Vagina (tissue), 2 donors: Measurements from ENCODE around the gene CXADR. TPM values are rescaled to one million over a fixed set of nuclear protein-coding genes. Genes with fewer than 3 reads are reported as not detected.
A peak's percentile ranks its signal among the peaks of the same experiment; 100 is the strongest.

ENCODE experiments used
- DNase-seq, 2 donors: peaks; one replicate each; pipeline ENCODE4 v3.0.0-alpha.2; 2017; ENCODE audit errors: extremely low spot score in 2 of 2
- H3K27ac ChIP-seq: fragments of 200-600 bp; sonication (generic); one replicate; pipeline ENCODE4 v1.5.1; 2019
- H3K27me3 ChIP-seq: fragments of 200-600 bp; sonication (generic); one replicate; pipeline ENCODE4 v1.5.1; 2019
- H3K36me3 ChIP-seq, 2 donors: fragments of 200-600 bp; sonication (generic); one replicate each; pipeline ENCODE4 v1.5.1; 2017 to 2019
- H3K4me1 ChIP-seq: fragments of 200-600 bp; sonication (generic); one replicate; pipeline ENCODE4 v1.5.1; 2019
- H3K4me3 ChIP-seq, 2 donors: fragments of 200-600 bp; sonication (generic); 1 replicate in 1 of 2; 2 replicates in 1 of 2; pipeline ENCODE4 v1.5.1; 2016 to 2019
- H3K9me3 ChIP-seq: fragments of 200-600 bp; sonication (generic); one replicate; pipeline ENCODE4 v1.5.1; 2019
- CTCF ChIP-seq, 3 experiments: fragments of 450-650 bp in 2 of 3; fragments of 200-600 bp in 1 of 3; sonication (generic) in 1 of 3; IDR thresholded peaks; one replicate each; pipeline ENCODE4 v1.5.1; 2017 to 2019; ENCODE audit warnings: antibody characterized with exemption in 3 of 3, mild to moderate bottlenecking in 2 of 3, moderate library complexity in 2 of 3
- POLR2A ChIP-seq, 2 donors: fragments of 450-650 bp; IDR thresholded peaks; one replicate each; pipeline ENCODE4 v1.6.1; 2017; ENCODE audit warnings: antibody characterized with exemption in 2 of 2, mild to moderate bottlenecking in 2 of 2, moderate library complexity in 2 of 2
- POLR2AphosphoS5 ChIP-seq, 2 donors: sonication (generic); formaldehyde crosslinking; IDR thresholded peaks; one replicate each; pipeline ENCODE4 v1.9.0; 2017; ENCODE audit warnings: antibody characterized with exemption in 2 of 2, mild to moderate bottlenecking in 2 of 2, low read depth in 1 of 2; ENCODE audit not compliant: insufficient read depth in 1 of 2
- intact Hi-C: fragments of 100-400 bp; cut with DNase I; formaldehyde crosslinking; loops from one replicate; pipeline ENCODE4 v1.15.1; 2023
- total RNA-seq: library from RNA; depleted of rRNA; stranded (reverse); fragments of >200 nt; gene quantifications from one replicate; pipeline ENCODE4 v1.2.3, GENCODE V29; 2016

The CXADR gene
- total RNA-seq, 1 donor from 2014 or later, result 19.2 TPM

DNA sequence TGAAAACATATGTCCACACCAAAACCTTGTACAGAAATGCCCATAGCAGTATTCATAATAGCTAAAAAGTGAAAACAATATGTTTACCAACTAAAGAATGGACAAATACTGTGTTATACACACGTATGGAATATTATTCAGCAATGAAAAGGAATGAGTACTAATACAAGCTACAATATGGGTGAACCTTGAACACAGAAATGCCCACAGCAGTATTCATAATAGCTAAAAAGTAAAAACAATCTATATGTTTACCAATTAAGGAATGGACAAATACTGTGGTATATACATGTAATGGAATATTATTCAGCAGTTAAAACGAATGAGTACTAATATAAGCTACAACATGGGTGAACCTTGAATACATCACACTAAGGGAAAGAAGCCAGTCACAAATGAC, 96.8 kb downstream of the CXADR start:
- Histone ChIP-seq H3K36me3 (no peaks in the 10 kb centered on the region), H3K27me3 (no peaks in the 10 kb centered on the region), H3K4me1 (peaks cover 46% of the 10 kb centered on the region), H3K4me3 (no peak overlapping the region), H3K9me3 (no peaks in the 10 kb centered on the region), H3K27ac (no peak overlapping the region)
- intact Hi-C loops, result no loop called here
- no peak for DNase-seq
- TF ChIP-seq CTCF (IDR thresholded peaks at IDR 0.05) (no peak), POLR2AphosphoS5 (IDR thresholded peaks at IDR 0.05; ENCODE audit: insufficient read depth in 1 of 2, low read depth in 1 of 2) (no peak), POLR2A (IDR thresholded peaks at IDR 0.05) (no peak)

GRCh38 chr21:17610911-17611310, 98.1 kb downstream of the CXADR start:
- intact Hi-C loops, result no loop called here

GRCh38 chr21:17611414-17612022, 98.7 kb downstream of the CXADR start:
- peak overlapping the region; percentile 94 for H3K27ac ChIP-seq
- H3K4me1 ChIP-seq, result peaks cover 37% of the 10 kb centered on the region
- H3K4me3 ChIP-seq, result peak overlapping the region; percentile 74
- DNase-seq, result peak in 1 of 2 donors; percentile 97
- TF ChIP-seq POLR2A (IDR thresholded peaks at IDR 0.05) (peak in 1 of 2 donors; percentile 71), POLR2AphosphoS5 (IDR thresholded peaks at IDR 0.05; ENCODE audit: insufficient read depth in 1 of 2, low read depth in 1 of 2) (peak; percentile 76 to 88), CTCF (IDR thresholded peaks at IDR 0.05) (no peak)
- intact Hi-C loops, result no loop called here
- no peaks in the 10 kb centered on the region for H3K36me3 ChIP-seq
- H3K27me3 ChIP-seq, result no peaks in the 10 kb centered on the region
- H3K9me3 ChIP-seq, result no peaks in the 10 kb centered on the region

More at GRCh38 chr21:17610911-17611310, 98.1 kb downstream of the CXADR start:
- no peaks in the 10 kb centered on the region for H3K36me3 ChIP-seq
- peak overlapping the region; percentile 74 for H3K4me3 ChIP-seq
- H3K9me3 ChIP-seq, result no peaks in the 10 kb centered on the region
- H3K27me3 ChIP-seq, result no peaks in the 10 kb centered on the region
- peak overlapping the region; percentile 94 for H3K27ac ChIP-seq
- H3K4me1 ChIP-seq, result peaks cover 39% of the 10 kb centered on the region
- no peak for TF ChIP-seq CTCF (IDR thresholded peaks at IDR 0.05)
- no peak for DNase-seq

DNA sequence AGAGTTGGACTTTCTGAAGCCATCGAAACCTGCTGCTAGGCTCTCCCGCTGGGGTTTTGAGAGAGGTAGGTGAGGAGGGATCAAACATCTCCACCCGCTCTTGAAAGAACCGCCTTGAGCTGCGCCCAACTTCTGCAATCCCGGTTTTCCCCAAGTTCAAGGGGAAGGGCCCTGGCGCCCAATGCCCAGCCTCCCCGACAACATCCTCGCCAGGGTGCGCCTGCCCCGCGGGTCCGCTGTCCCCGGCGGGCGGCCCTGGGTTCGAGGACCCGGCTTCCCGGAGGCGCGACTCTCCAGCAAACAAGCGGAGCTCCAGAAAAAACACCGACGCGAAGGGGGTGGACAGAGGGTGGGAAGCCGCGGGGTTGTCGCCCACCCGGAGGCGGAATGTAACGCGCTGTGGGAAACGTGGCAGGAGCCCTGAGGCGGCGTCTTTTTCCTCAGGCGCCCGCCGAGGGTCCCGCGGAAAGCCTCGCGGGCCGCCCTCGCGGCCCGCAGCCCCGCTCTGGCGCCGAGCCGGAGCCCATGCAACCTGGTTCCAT, 99.3 kb downstream of the CXADR start:
- H3K36me3 ChIP-seq, result no peaks in the 10 kb centered on the region
- H3K4me3 ChIP-seq, result peak overlapping the region; percentile 74
- intact Hi-C loops, result no loop called here
- H3K27me3 ChIP-seq, result no peaks in the 10 kb centered on the region
- no peak for DNase-seq
- H3K9me3 ChIP-seq, result no peaks in the 10 kb centered on the region
- TF ChIP-seq POLR2AphosphoS5 (IDR thresholded peaks at IDR 0.05; ENCODE audit: insufficient read depth in 1 of 2, low read depth in 1 of 2) (peak in 1 of 2 donors; percentile 49), CTCF (IDR thresholded peaks at IDR 0.05) (no peak), POLR2A (IDR thresholded peaks at IDR 0.05) (no peak)
- peak overlapping the region; percentile 94 for H3K27ac ChIP-seq
- peaks cover 31% of the 10 kb centered on the region for H3K4me1 ChIP-seq

- intact Hi-C loops, result no loop called here
- no peak for DNase-seq
- TF ChIP-seq CTCF (IDR thresholded peaks at IDR 0.05) (peak in 1 of 3 experiments; percentile 14), POLR2AphosphoS5 (IDR thresholded peaks at IDR 0.05; ENCODE audit: insufficient read depth in 1 of 2, low read depth in 1 of 2) (peak in 1 of 2 donors; percentile 67), POLR2A (IDR thresholded peaks at IDR 0.05) (peak in 1 of 2 donors; percentile 98)
- Histone ChIP-seq H3K4me3 (peak within 1 kb of the TSS; percentile 74), H3K27me3 (no peaks in the 10 kb centered on the region), H3K36me3 (no peaks in the 10 kb centered on the region), H3K9me3 (no peaks in the 10 kb centered on the region), H3K4me1 (peaks cover 27% of the 10 kb centered on the region), H3K27ac (peak within 1 kb of the TSS; percentile 94)
These were observed 99.9 kb downstream of the CXADR start, which contains the start of gene BTG3 for GRCh38 chr21:17612565-17613241. Gene BTG3 (minus strand): TSS chr21:17612901. CDS start chr21:17609144, 3,757 bp downstream.
